ENCODE results near the gene PUS1. TPM values are rescaled to one million over a fixed set of nuclear protein-coding genes. Genes with fewer than 3 reads are reported as not detected.

PUS1 gene
- total RNA-seq, 1 experiment from 2014 or later = 117 TPM

DNA sequence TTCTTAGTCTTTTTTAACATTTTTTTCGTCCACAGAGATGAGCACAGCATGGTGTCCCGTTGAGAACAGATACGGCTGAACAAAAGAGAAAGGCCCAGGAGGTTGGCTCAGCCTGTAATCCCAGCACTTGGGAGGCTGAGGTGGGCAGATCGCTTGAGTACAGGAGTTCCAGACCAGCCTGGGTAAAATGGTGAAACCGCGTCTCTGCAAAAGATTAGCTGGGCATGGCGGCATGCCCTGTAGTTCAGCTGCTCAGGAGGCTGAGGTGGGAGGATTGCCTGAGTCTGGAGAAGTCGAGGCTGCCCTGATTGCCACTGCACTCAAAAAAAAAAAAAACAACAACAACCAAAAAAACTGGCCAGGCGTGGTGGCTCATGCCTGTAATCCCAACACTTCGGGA, 14.8 kb downstream of the PUS1 start:
- Histone ChIP-seq H3K27ac (ENCODE audit: insufficient read length, low read depth, low read length) (no peak overlapping the region), H4K5ac (ENCODE audit: insufficient read length, low read depth, low read length) (no peak overlapping the region), H2AFZ (ENCODE audit: low read length) (no peak overlapping the region), H2BK5ac (ENCODE audit: insufficient read length, low read length) (no peak overlapping the region), H2BK120ac (ENCODE audit: low read depth, low read length, poor library complexity, severe bottlenecking) (no peak overlapping the region), H3K4me2 (ENCODE audit: insufficient read depth, insufficient read length, low read length) (no peak overlapping the region), H3K79me1 (ENCODE audit: insufficient read depth, low read depth, low read length, poor library complexity, severe bottlenecking) (no peaks in the 10 kb centered on the region), H4K8ac (replicated peaks; ENCODE audit: insufficient read length, low read depth, low read length) (no peak overlapping the region), H3K23ac (ENCODE audit: insufficient read length, low read depth, low read length) (no peak overlapping the region), H4K20me1 (ENCODE audit: control insufficient read depth, insufficient read depth, insufficient read length) (no peaks in the 10 kb centered on the region), H2AK5ac (ENCODE audit: insufficient read length, low read length) (no peak overlapping the region), H3K23me2 (ENCODE audit: insufficient read length, low read depth, low read length, poor library complexity, severe bottlenecking) (no peaks in the 10 kb centered on the region), H3K4ac (ENCODE audit: low read depth, low read length) (no peak overlapping the region), H4K91ac (ENCODE audit: insufficient read length, low read depth, low read length) (no peak overlapping the region), H3K4me1 (ENCODE audit: insufficient read depth, low read length) (peaks cover 4% of the 10 kb centered on the region; the same call in 1 of the 2 replicates), H3K18ac (ENCODE audit: insufficient read length, low read depth, low read length) (no peak overlapping the region), H3K27me3 (ENCODE audit: insufficient read depth, low read length) (no peaks in the 10 kb centered on the region), H3K56ac (ENCODE audit: insufficient read length, low read depth, low read length) (no peak overlapping the region), H3K9me3 (ENCODE audit: control insufficient read depth, low read depth, low read length) (no peaks in the 10 kb centered on the region), H2BK20ac (ENCODE audit: low read depth, low read length, poor library complexity, severe bottlenecking) (no peak overlapping the region), H3K9ac (ENCODE audit: extremely low read depth, insufficient read length, low read length) (no peak overlapping the region), H2BK15ac (ENCODE audit: low read depth, low read length) (no peak overlapping the region), H2BK12ac (ENCODE audit: insufficient read length, low read depth, low read length) (no peak overlapping the region), H3T11ph (ENCODE audit: low read length) (no peak overlapping the region), H3K79me2 (ENCODE audit: insufficient read depth, low read length) (no peaks in the 10 kb centered on the region), H3K14ac (ENCODE audit: insufficient read depth, low read length) (no peak overlapping the region)
- no peaks in the 10 kb centered on the region for H3K9me3 Mint-ChIP-seq
- H3K27me3 Mint-ChIP-seq (ENCODE audit: low read depth) = peaks cover 1% of the 10 kb centered on the region; the same call in 1 of the 2 replicates
- no peak overlapping the region for H3K4me3 Mint-ChIP-seq
- WGBS (ENCODE audit: extremely low coverage, insufficient read length, low lambda C conversion rate) = no CpG with 5 or more reads among the region's 10 CpGs
- H3K4me1 Mint-ChIP-seq = peaks cover 3 to 8% of the 10 kb centered on the region in 2 experiments
- 0 out of 7 replicates have a peak overlapping the region, but pooled peaks of 1 of the 3 experiments have one; percentile 55 for H3K27ac Mint-ChIP-seq
- peak; percentile 11 for DNase-seq
- TF ChIP-seq, protein P1, sequence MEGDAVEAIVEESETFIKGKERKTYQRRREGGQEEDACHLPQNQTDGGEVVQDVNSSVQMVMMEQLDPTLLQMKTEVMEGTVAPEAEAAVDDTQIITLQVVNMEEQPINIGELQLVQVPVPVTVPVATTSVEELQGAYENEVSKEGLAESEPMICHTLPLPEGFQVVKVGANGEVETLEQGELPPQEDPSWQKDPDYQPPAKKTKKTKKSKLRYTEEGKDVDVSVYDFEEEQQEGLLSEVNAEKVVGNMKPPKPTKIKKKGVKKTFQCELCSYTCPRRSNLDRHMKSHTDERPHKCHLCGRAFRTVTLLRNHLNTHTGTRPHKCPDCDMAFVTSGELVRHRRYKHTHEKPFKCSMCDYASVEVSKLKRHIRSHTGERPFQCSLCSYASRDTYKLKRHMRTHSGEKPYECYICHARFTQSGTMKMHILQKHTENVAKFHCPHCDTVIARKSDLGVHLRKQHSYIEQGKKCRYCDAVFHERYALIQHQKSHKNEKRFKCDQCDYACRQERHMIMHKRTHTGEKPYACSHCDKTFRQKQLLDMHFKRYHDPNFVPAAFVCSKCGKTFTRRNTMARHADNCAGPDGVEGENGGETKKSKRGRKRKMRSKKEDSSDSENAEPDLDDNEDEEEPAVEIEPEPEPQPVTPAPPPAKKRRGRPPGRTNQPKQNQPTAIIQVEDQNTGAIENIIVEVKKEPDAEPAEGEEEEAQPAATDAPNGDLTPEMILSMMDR (conservative IDR thresholded peaks at IDR 0.05) = no peak
- peaks cover 38 to 69% (median 55%) of the 10 kb centered on the region in 3 experiments; a peak in 6 of 7 replicates for H3K36me3 Mint-ChIP-seq (ENCODE audit: insufficient read depth in 1 of 3, low read depth in 3 of 3)

Measured in H9 (cell line).